ENCODE results near the gene SLC4A3. TPM values are rescaled to one million over a fixed set of nuclear protein-coding genes. Genes with fewer than 3 reads are reported as not detected.

The SLC4A3 gene
- polyA plus RNA-seq, 1 donor (not counting 4 experiments of a cell fraction or from before 2014, with no cell fraction given) = 6.2 TPM

DNA sequence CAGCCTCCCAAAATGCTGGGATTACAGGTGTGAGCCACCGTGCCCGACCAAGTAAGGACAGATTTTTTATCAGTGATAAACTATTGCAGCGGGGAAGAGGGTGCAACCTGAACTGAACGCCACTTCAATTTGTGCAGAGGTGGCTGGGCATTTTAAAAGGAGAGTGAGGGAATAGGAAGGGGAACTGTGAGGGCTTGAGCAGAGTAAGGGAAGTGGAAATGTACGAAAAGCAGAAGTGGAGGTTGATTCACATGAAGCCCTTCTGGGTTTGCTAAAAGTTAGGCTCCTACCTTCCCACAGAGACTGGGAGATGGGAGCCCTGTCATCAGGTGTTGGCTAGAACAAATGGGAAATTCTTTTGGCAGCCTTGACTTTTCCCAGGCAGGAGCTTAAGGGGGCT lies 23.7 kb upstream of the SLC4A3 start:
- peaks cover 16 to 33% of the 10 kb centered on the region in 2 experiments for H3K36me3 ChIP-seq (ENCODE audit: control insufficient read depth in 2 of 2, extremely low read depth in 1 of 2, insufficient read depth in 2 of 2, low read length in 2 of 2)
- DNase-seq (ENCODE audit: low read depth, low spot score) = no peak
- no peaks in the 10 kb centered on the region for H3K79me2 ChIP-seq (ENCODE audit: control insufficient read depth, insufficient read depth, low read length)
- no peak for TF ChIP-seq EZH2 (IDR thresholded peaks at IDR 0.05; ENCODE audit: low read length)
- no peak for TF ChIP-seq CTCF (optimal IDR thresholded peaks at IDR 0.05 in 1 of 3, IDR thresholded peaks at IDR 0.05 in 1 of 3, conservative IDR thresholded peaks at IDR 0.05 in 1 of 3; ENCODE audit: extremely low read depth in 1 of 3, insufficient read depth in 2 of 3, low read length in 3 of 3)
- FAIRE-seq = no peak
- H3K4me1 ChIP-seq (ENCODE audit: control insufficient read depth, extremely low read depth, insufficient read depth, low read length) = no peaks in the 10 kb centered on the region
- no peak overlapping the region for H3K4me3 ChIP-seq (ENCODE audit: control insufficient read depth in 2 of 3, extremely low read depth in 1 of 3, insufficient read depth in 2 of 3, low read depth in 1 of 3, low read length in 3 of 3)
- no peaks in the 10 kb centered on the region for H3K9me1 ChIP-seq (ENCODE audit: control insufficient read depth, extremely low read depth, insufficient read depth, low read length)
- H3K9ac ChIP-seq (ENCODE audit: control insufficient read depth, extremely low read depth, insufficient read depth, low read length) = no peak overlapping the region
- H3K27ac ChIP-seq (ENCODE audit: control insufficient read depth, insufficient read depth, low read length) = no peak overlapping the region
- no peaks in the 10 kb centered on the region for H3K9me3 ChIP-seq (ENCODE audit: control insufficient read depth, low read depth, low read length)
- H3K27me3 ChIP-seq (ENCODE audit: control insufficient read depth, extremely low read depth, insufficient read depth, low read length) = no peaks in the 10 kb centered on the region
- no peak overlapping the region for H2AFZ ChIP-seq (ENCODE audit: control insufficient read depth, low read length)
- H3K4me2 ChIP-seq (ENCODE audit: control insufficient read depth, extremely low read depth, insufficient read depth, low read depth, low read length) = no peak overlapping the region
- dilution Hi-C loops (cut with MboI; ENCODE audit: extremely low pct_ligation_motif_present, low sequenced_read_pairs) = no loop called here
- no peaks in the 10 kb centered on the region for H4K20me1 ChIP-seq (ENCODE audit: control insufficient read depth, extremely low read depth, insufficient read depth, low read length)

- H3K4me1 ChIP-seq (ENCODE audit: control insufficient read depth, extremely low read depth, insufficient read depth, low read length) = no peaks in the 10 kb centered on the region
- TF ChIP-seq CTCF (optimal IDR thresholded peaks at IDR 0.05 in 1 of 3, IDR thresholded peaks at IDR 0.05 in 1 of 3, conservative IDR thresholded peaks at IDR 0.05 in 1 of 3; ENCODE audit: extremely low read depth in 1 of 3, insufficient read depth in 2 of 3, low read length in 3 of 3) = no peak
- no peak for TF ChIP-seq EZH2 (IDR thresholded peaks at IDR 0.05; ENCODE audit: low read length)
- H3K9me1 ChIP-seq (ENCODE audit: control insufficient read depth, extremely low read depth, insufficient read depth, low read length) = no peaks in the 10 kb centered on the region
- H3K36me3 ChIP-seq (ENCODE audit: control insufficient read depth in 2 of 2, extremely low read depth in 1 of 2, insufficient read depth in 2 of 2, low read length in 2 of 2) = peaks cover 21 to 39% of the 10 kb centered on the region in 2 experiments
- no peaks in the 10 kb centered on the region for H3K27me3 ChIP-seq (ENCODE audit: control insufficient read depth, extremely low read depth, insufficient read depth, low read length)
- H3K4me3 ChIP-seq (ENCODE audit: control insufficient read depth in 2 of 3, extremely low read depth in 1 of 3, insufficient read depth in 2 of 3, low read depth in 1 of 3, low read length in 3 of 3) = no peak overlapping the region
- no peaks in the 10 kb centered on the region for H4K20me1 ChIP-seq (ENCODE audit: control insufficient read depth, extremely low read depth, insufficient read depth, low read length)
- no peak overlapping the region for H3K4me2 ChIP-seq (ENCODE audit: control insufficient read depth, extremely low read depth, insufficient read depth, low read depth, low read length)
- no peak overlapping the region for H3K27ac ChIP-seq (ENCODE audit: control insufficient read depth, insufficient read depth, low read length)
- dilution Hi-C loops (cut with MboI; ENCODE audit: extremely low pct_ligation_motif_present, low sequenced_read_pairs) = no loop called here
- FAIRE-seq (no peak), DNase-seq (ENCODE audit: low read depth, low spot score) (no peak)
- H3K79me2 ChIP-seq (ENCODE audit: control insufficient read depth, insufficient read depth, low read length) = no peaks in the 10 kb centered on the region
- no peak overlapping the region for H2AFZ ChIP-seq (ENCODE audit: control insufficient read depth, low read length)
- no peaks in the 10 kb centered on the region for H3K9me3 ChIP-seq (ENCODE audit: control insufficient read depth, low read depth, low read length)
- no peak overlapping the region for H3K9ac ChIP-seq (ENCODE audit: control insufficient read depth, extremely low read depth, insufficient read depth, low read length)
Observed at GRCh38 chr2:219605607-219605954, 21.8 kb upstream of the SLC4A3 start.
